Immature natural killer cell (primary cell): ENCODE results near the gene MARCHF5. TPM values are rescaled to one million over a fixed set of nuclear protein-coding genes. Genes with fewer than 3 reads are reported as not detected.
A peak's percentile ranks its signal among the peaks of the same experiment; 100 is the strongest.

Experiments used
- DNase-seq, 3 donors: peaks; one replicate each; pipeline ENCODE4 v3.0.0; 2022; ENCODE audit warnings: mixed read lengths in 1 of 3
- H3K27ac Mint-ChIP-seq, 6 donors: one replicate each; pipeline ENCODE4 v1.8.0; 2020; ENCODE audit warnings: mixed read lengths in 6 of 6, mild to moderate bottlenecking in 5 of 6, inconsistent platforms in 4 of 6, moderate library complexity in 3 of 6
- H3K27me3 Mint-ChIP-seq, 3 donors: one replicate each; pipeline ENCODE4 v1.8.0; 2020 to 2021; ENCODE audit warnings: low read depth in 3 of 3, mild to moderate bottlenecking in 3 of 3, mixed read lengths in 3 of 3, moderate library complexity in 3 of 3, inconsistent platforms in 1 of 3
- H3K36me3 Mint-ChIP-seq, 3 donors: one replicate each; pipeline ENCODE4 v1.8.0; 2020; ENCODE audit warnings: mixed read lengths in 3 of 3, inconsistent platforms in 2 of 3, mild to moderate bottlenecking in 2 of 3
- H3K4me1 Mint-ChIP-seq, 2 donors: one replicate each; pipeline ENCODE4 v1.8.0; 2020; ENCODE audit warnings: inconsistent platforms in 2 of 2, mild to moderate bottlenecking in 2 of 2, mixed read lengths in 2 of 2, moderate library complexity in 1 of 2
- H3K4me3 Mint-ChIP-seq, 5 donors: one replicate each; pipeline ENCODE4 v1.8.0; 2020; ENCODE audit warnings: mild to moderate bottlenecking in 5 of 5, mixed read lengths in 5 of 5, inconsistent platforms in 3 of 5, moderate library complexity in 3 of 5
- H3K9me3 Mint-ChIP-seq, 6 donors: one replicate each; pipeline ENCODE4 v1.8.0; 2020; ENCODE audit warnings: mild to moderate bottlenecking in 6 of 6, mixed read lengths in 6 of 6, inconsistent platforms in 4 of 6, moderate library complexity in 3 of 6
- polyA plus RNA-seq, 3 donors: library from polyadenylated mRNA; unstranded; fragments of 300-500 nt; fragmentation: Illumina TruSeq; gene quantifications; one replicate each; pipeline ENCODE4 v1.2.3, GENCODE V29; 2021

The MARCHF5 gene, protein sequence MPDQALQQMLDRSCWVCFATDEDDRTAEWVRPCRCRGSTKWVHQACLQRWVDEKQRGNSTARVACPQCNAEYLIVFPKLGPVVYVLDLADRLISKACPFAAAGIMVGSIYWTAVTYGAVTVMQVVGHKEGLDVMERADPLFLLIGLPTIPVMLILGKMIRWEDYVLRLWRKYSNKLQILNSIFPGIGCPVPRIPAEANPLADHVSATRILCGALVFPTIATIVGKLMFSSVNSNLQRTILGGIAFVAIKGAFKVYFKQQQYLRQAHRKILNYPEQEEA
- 10 to 100 TPM; 15.0 to 32.4 (median 28.4) TPM for polyA plus RNA-seq

DNA sequence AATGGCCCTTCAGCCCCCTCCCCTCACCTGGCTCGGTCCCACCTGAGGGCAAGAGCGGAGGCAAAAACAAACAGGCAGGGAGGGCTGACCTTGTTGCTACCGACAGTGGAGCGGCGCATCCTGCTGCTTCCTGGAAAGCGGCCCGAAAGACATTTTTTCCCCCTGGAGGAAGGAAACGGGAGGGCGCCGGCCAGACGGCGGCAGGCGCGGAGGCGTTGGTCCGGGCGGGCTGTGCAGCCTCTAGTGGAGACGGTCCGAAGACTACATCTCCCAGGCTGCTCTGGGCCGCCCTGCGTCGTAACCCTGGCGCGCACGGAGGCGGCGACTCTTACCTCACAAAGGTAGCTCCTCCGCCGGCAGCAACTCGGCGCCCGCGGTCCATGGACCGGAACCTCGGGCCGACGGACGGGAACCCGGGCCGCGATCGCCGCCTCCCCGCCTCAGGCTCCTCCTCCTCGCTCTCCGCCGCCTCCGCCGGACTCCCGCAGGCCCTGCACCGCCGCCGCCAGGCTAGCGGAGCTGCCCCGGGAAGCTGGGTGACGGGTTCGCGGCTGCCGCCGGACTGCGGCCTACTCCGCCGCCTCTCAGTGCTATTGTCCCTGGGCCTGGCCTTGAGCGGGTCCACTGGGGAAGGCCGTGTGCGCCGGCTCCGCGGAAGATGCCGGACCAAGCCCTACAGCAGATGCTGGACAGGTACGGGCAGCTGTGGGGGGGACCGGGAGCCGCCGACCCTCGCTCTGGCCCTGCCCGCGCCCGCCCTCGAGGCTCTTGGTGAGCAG, at the start of gene MARCHF5, which contains the start of gene CPEB3:
TSS of gene MARCHF5 (plus strand) at position 331 of the 779 bp plus-strand sequence. CDS start at position 659, 328 bp downstream.
TSS of gene CPEB3 (minus strand) at position 242 of the 779 bp plus-strand sequence. CDS start 50,728 bp downstream, outside the sequence.
- peak; percentile 90 to 91 (median 91) for DNase-seq
- Mint-ChIP-seq H3K27ac (peak within 1 kb of the TSS; percentile 74 to 93 (median 90)), H3K36me3 (no peaks in the 10 kb centered on the region), H3K27me3 (peaks cover 2 to 7% (median 3%) of the 10 kb centered on the region in 3 donors), H3K4me1 (peaks cover 31 to 40% of the 10 kb centered on the region in 2 donors), H3K4me3 (peak within 1 kb of the TSS; percentile 89 to 98 (median 95)), H3K9me3 (no peaks in the 10 kb centered on the region)

DNA sequence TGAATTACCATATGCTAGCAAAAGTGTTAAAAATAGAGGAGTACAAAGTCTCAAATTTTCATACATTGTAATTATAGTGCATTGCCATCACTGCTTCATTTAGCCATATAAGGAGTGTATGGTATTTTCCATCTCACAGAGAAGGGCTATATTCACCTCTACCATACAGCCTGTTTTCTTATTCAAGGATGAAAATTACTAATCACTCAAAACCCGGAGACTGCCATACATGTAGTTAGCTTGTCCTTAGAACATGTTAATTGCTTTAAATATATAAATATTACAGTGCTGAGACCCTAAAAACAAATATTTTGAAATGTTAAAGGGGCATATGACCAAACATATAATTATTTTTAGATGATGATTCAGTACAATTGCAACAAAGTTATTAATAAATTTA, 49.5 kb upstream of the MARCHF5 start:
- Mint-ChIP-seq H3K27me3 (peaks cover 2 to 12% (median 8%) of the 10 kb centered on the region in 3 donors), H3K4me1 (peaks cover 37 to 59% of the 10 kb centered on the region in 2 donors), H3K4me3 (peak overlapping the region; percentile 91 to 100 (median 98)), H3K27ac (peak overlapping the region in 2 of 6 donors; percentile 91 to 94), H3K9me3 (no peaks in the 10 kb centered on the region), H3K36me3 (no peaks in the 10 kb centered on the region)
- DNase-seq: no peak

DNA sequence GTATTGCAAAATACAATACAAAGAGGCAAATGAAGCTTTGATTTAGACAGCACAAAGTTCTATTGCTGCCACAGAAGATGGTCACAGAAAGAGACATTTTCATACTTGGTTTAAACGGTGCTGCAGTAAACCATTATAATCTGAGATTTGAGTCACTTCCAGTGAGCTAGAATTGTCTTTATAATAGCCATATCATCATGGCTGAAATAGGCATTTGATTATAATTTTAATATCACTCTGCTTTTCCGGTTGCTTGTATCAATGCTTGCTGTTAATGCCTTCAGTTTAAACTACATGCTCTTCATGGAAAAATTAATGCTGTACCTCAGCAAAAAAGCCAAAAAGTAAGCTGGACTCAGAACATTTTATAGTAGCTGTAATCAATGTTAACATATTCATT, 48.6 kb upstream of the MARCHF5 start:
- H3K4me3 Mint-ChIP-seq: peak overlapping the region; percentile 1 to 96 (median 48)
- peaks cover 37 to 56% of the 10 kb centered on the region in 2 donors for H3K4me1 Mint-ChIP-seq
- H3K9me3 Mint-ChIP-seq: no peaks in the 10 kb centered on the region
- H3K27ac Mint-ChIP-seq: peak overlapping the region in 2 of 6 donors; percentile 1 to 80
- H3K27me3 Mint-ChIP-seq: peaks cover 2 to 10% (median 8%) of the 10 kb centered on the region in 3 donors
- H3K36me3 Mint-ChIP-seq: no peaks in the 10 kb centered on the region
- DNase-seq: no peak

DNA sequence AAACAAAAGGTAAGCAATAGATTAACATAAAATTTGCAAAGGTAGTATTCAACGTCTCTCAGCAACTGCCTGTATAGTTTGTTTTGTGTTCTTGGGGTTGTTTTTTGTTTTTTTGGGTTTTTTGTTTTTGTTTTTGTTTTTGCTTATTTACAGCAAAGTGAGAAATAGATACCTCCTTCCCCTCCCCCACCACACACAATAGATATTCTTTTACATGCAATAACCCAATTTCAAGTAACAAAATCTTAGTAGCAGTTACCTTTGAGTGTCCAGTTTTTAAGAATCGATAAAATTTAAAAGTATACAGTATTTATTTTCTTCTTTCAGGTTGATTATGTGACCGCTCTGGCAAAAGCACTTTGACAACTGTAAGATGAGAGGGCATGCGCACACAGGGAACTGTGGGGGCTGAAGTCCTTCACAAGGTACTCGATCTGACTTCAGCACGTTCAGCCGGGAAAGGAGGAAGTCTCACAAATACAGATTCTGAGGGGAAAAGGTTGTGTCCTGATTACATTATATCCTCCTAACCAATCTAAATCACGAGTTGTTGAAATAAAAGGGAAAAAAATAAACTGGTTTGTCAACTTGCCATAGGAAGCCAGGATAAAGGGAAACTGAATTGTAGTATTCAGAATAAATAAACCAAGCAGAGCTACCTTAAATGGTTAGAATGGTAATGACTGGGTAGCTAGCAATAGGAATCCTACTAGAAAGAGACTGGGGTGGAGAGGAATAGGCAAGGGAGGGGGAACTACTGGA, 47.9 kb upstream of the MARCHF5 start:
- DNase-seq: peak; percentile 14 to 30 (median 24)
- H3K9me3 Mint-ChIP-seq: no peaks in the 10 kb centered on the region
- peaks cover 34 to 51% of the 10 kb centered on the region in 2 donors for H3K4me1 Mint-ChIP-seq
- H3K36me3 Mint-ChIP-seq: no peaks in the 10 kb centered on the region
- peak overlapping the region; percentile 27 to 85 (median 58) for H3K27ac Mint-ChIP-seq
- H3K4me3 Mint-ChIP-seq: peak overlapping the region; percentile 83 to 96 (median 87)
- H3K27me3 Mint-ChIP-seq: peaks cover 2 to 10% (median 8%) of the 10 kb centered on the region in 3 donors

DNA sequence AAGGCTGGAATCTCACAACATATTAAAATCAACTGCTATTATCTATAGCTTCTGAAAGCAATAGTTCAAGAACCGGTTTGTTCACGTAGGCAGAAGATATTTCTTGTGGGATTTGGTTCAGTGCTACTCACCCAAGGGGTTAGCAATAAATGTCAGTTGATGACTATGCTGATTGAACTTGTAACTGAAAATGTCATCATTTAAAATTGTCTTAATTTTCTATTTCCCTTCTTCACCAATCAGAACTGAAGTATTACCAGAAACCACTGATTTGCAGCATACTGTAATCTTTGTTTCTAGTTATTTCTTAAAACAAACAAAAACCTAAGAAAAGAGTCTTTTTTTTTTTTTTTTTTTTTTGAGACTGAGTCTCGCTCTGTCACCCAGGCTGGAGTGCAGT, 46.2 kb upstream of the MARCHF5 start:
- H3K27me3 Mint-ChIP-seq: peaks cover 2 to 6% (median 6%) of the 10 kb centered on the region in 3 donors
- H3K36me3 Mint-ChIP-seq: no peaks in the 10 kb centered on the region
- H3K4me1 Mint-ChIP-seq: peaks cover 22 to 36% of the 10 kb centered on the region in 2 donors
- no peak overlapping the region for H3K27ac Mint-ChIP-seq
- H3K9me3 Mint-ChIP-seq: no peaks in the 10 kb centered on the region
- DNase-seq: no peak
- H3K4me3 Mint-ChIP-seq: no peak overlapping the region

DNA sequence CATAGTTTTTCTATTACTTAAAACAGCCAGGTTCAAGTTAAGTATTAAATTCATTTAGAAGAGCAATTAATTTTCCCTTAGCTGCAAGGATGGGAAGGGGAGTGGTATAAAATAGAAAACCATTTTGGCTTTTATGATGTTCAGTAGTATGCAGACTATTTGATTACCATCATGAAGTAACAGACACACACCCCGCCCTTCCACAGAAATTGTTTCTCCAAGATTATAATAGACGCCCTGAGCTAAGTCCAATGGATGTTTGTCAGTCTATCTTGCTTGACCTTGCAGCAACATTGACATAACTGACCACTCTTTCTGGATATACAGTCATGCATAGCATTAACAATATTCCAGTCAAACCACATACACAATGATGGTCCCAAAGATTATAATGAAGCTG, 42.4 kb upstream of the MARCHF5 start:
- H3K4me3 Mint-ChIP-seq: no peak overlapping the region
- no peaks in the 10 kb centered on the region for H3K9me3 Mint-ChIP-seq
- H3K27ac Mint-ChIP-seq: no peak overlapping the region
- DNase-seq: no peak
- peaks cover 0 to 3% of the 10 kb centered on the region in 2 donors for H3K4me1 Mint-ChIP-seq
- H3K36me3 Mint-ChIP-seq: no peaks in the 10 kb centered on the region
- no peaks in the 10 kb centered on the region for H3K27me3 Mint-ChIP-seq

DNA sequence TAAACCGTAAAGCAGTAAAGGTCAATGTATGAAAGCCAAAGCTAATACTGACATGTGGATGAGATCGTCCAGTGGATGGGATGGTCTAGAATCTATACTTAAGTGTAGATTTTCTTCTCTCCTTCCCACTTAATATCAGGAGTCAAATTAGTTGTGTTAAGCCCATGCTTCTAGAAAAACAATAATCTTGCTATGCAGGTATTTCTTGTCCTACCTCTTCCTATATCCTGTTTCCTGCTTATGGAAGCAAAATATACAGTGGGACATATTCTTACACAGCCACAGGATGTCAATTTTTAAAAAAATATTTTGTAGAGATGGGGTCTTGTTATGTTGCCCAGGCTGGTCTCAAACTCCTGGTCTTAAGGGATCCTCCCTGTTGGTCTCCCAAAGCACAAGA, 27.6 kb upstream of the MARCHF5 start:
- DNase-seq: no peak
- H3K36me3 Mint-ChIP-seq: peaks cover 3 to 6% (median 3%) of the 10 kb centered on the region in 3 donors

DNA sequence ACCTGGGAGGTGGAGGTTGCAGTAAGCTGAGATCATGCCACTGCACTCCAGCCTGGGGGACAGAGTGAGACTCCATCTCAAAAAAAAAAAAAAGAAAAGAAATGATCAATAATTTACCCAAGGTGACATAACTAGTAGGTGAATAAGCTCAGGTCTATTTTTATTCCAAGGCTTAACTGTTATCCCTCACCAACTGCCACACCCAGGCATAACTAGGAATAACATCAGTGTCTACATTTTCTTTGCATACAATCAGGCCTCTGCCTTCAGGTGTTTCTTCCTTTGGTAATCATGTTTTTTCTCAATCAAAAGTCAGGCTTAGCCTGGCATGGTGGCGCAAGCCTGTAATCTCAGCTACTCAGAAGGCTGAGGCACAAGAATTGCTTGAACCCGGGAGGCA, 26.7 kb upstream of the MARCHF5 start:
- Mint-ChIP-seq H3K9me3 (no peaks in the 10 kb centered on the region), H3K27me3 (no peaks in the 10 kb centered on the region), H3K4me1 (peaks cover 0 to 7% of the 10 kb centered on the region in 2 donors), H3K36me3 (peaks cover 3 to 6% (median 3%) of the 10 kb centered on the region in 3 donors), H3K4me3 (no peak overlapping the region), H3K27ac (no peak overlapping the region)
- no peak for DNase-seq

More for the DNA sequence above, 27.6 kb upstream of the MARCHF5 start:
- Mint-ChIP-seq H3K4me1 (peaks cover 0 to 7% of the 10 kb centered on the region in 2 donors), H3K27me3 (no peaks in the 10 kb centered on the region), H3K9me3 (no peaks in the 10 kb centered on the region), H3K27ac (no peak overlapping the region), H3K4me3 (no peak overlapping the region)

DNA sequence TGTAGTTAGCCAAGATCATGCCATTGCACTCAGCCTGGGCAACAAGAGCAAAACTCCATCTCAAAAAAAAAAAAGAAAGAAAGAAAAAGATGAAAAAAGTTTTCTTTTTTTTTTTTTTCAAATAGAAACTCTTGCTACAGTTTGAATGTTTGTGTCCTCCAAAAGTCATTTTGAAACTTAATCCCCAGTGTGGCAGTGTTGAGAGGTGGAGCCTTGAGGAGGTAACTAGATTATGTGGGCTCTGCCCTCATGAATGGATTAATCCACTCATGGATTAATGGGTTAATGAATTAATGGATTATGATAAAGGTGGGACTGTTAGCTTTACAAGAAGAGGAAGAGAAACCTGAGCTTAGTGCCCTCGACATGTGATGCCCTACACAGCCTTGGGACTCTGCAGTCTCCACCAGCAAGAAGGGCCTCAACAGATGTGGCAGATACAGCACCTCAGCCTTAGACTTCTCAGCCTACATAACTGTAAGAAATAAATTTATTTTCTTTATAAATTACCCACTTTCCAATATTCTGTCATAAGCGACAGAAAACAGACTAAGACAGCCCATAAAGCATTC, 25.2 kb upstream of the MARCHF5 start:
- no peak overlapping the region for H3K27ac Mint-ChIP-seq
- no peaks in the 10 kb centered on the region for H3K27me3 Mint-ChIP-seq
- H3K9me3 Mint-ChIP-seq: no peaks in the 10 kb centered on the region
- peaks cover 0 to 7% of the 10 kb centered on the region in 2 donors for H3K4me1 Mint-ChIP-seq
- no peak for DNase-seq
- H3K36me3 Mint-ChIP-seq: peaks cover 3 to 6% (median 3%) of the 10 kb centered on the region in 3 donors
- no peak overlapping the region for H3K4me3 Mint-ChIP-seq

DNA sequence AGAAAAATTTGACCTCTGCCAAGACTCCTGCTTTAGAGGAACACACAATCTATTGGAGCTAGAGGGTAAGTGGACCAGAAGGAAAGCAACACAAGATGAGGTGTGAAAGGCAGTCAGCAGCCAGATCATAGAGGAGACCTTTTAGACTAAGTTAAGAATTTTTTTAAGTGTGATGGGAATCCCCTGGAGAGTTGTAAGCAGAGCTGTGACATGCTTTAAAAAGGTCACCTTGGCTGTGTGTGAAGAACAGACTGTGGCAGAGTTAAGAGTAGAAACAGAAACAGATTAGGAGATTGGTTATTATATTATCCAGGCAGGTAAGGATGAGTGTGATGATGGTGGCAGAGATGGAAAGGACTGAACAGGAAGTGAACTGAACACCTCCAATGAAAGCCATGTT, 23.6 kb upstream of the MARCHF5 start:
- Mint-ChIP-seq H3K27ac (peak overlapping the region in 1 of 6 donors; percentile 8), H3K4me3 (no peak overlapping the region), H3K36me3 (peaks cover 3 to 6% (median 3%) of the 10 kb centered on the region in 3 donors), H3K9me3 (no peaks in the 10 kb centered on the region), H3K27me3 (no peaks in the 10 kb centered on the region), H3K4me1 (peaks cover 0 to 7% of the 10 kb centered on the region in 2 donors)
- DNase-seq: no peak

DNA sequence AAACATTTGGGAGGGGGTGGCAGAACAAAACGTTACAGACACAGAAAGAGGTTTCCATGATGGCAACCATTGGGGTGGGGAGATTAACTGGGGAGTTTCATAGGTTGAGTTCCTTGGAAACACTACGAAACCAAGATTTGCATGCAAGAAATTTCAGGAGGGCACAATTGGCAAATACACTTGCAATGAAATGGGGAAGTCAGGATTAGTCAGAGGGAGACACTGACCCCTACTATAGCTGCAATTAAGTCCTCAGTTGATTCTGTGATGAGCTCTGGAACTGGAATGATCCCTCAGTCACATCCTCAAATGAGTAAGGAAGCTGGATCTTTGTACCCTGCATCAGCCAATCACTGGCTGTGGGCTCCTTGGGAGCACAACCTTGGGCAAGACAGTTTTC, 22.2 kb upstream of the MARCHF5 start:
- DNase-seq: no peak
- H3K4me3 Mint-ChIP-seq: no peak overlapping the region
- no peak overlapping the region for H3K27ac Mint-ChIP-seq
- no peaks in the 10 kb centered on the region for H3K9me3 Mint-ChIP-seq
- peaks cover 3 to 6% (median 3%) of the 10 kb centered on the region in 3 donors for H3K36me3 Mint-ChIP-seq
- no peaks in the 10 kb centered on the region for H3K27me3 Mint-ChIP-seq
- H3K4me1 Mint-ChIP-seq: peaks cover 0 to 7% of the 10 kb centered on the region in 2 donors

DNA sequence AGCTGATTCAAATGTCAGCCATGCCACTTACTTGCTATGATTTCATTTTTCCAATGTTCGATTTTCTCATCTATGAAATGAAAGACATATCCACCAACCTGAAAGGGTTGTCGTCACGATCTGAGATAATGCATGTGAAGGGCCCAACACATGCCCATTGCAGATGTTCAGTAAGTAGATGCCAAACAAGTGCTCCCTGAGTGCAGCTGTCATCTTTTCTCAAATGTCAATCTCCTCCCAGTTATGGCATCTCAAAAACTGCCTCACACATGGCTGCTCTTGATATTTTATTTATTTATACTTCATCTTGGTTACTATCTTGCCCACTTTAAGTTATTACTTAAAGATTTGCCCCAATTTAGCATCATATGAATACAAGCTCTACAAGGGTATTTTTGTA, 16.9 kb upstream of the MARCHF5 start:
- H3K36me3 Mint-ChIP-seq: peaks cover 0 to 6% (median 0%) of the 10 kb centered on the region in 3 donors
- H3K27me3 Mint-ChIP-seq: no peaks in the 10 kb centered on the region
- DNase-seq: no peak
- H3K27ac Mint-ChIP-seq: no peak overlapping the region
- no peaks in the 10 kb centered on the region for H3K9me3 Mint-ChIP-seq
- H3K4me1 Mint-ChIP-seq: no peaks in the 10 kb centered on the region
- no peak overlapping the region for H3K4me3 Mint-ChIP-seq
